H1 (cell line): ENCODE data around the gene PLEKHM3. TPM values are rescaled to one million over a fixed set of nuclear protein-coding genes. Genes with fewer than 3 reads are reported as not detected.

Experiments
- CTCF ChIA-PET: fragments of 300-600 bp; sonication (Branson Sonifier 250); formaldehyde crosslinking; loops from one replicate; lab custom pipeline; 2021; ENCODE audit not compliant: partially characterized antibody; lab: Charles Lee
- POLR2A ChIA-PET: fragments of 300-600 bp; sonication (Branson Sonifier 250); formaldehyde crosslinking; loops from one replicate; lab custom pipeline; 2021; ENCODE audit warnings: inconsistent platforms; ENCODE audit not compliant: partially characterized antibody; lab: Charles Lee
- DNase-seq, 2 experiments: peaks; one replicate each; pipeline versions ENCODE4 v3.0.0 to v3.0.0-alpha.2; 2010 to 2022; ENCODE audit warnings: low spot score in 2 of 2, low read depth in 1 of 2, mixed read lengths in 1 of 2
- FAIRE-seq: peaks from 2 replicates; lab custom pipeline; 2011; peaks lifted over from hg19 to GRCh38; lab: Jason Lieb, UNC
- H2AFZ ChIP-seq: 2 replicates; pipeline ENCODE4 v1.8.1; 2012; ENCODE audit warnings: low read length, inconsistent platforms
- H2AK5ac ChIP-seq: 2 replicates; pipeline ENCODE4 v1.6.1; 2013; ENCODE audit warnings: low read depth, low read length
- H2BK120ac ChIP-seq: replicated peaks from 2 replicates; pipeline ENCODE3; 2013; ENCODE audit warnings: low read depth, low read length, inconsistent platforms
- H2BK12ac ChIP-seq: 2 replicates; pipeline ENCODE4 v1.6.1; 2013; ENCODE audit warnings: low read depth, low read length
- H2BK15ac ChIP-seq: 2 replicates; pipeline ENCODE4 v1.6.1; 2013; ENCODE audit warnings: low read length
- H2BK20ac ChIP-seq: 2 replicates; pipeline ENCODE4 v1.6.1; 2013; ENCODE audit warnings: low read length
- H2BK5ac ChIP-seq: 2 replicates; pipeline ENCODE4 v1.6.1; 2013; ENCODE audit warnings: low read depth, low read length
- H3K14ac ChIP-seq: 2 replicates; pipeline ENCODE4 v1.6.1; 2013; ENCODE audit warnings: inconsistent platforms; ENCODE audit not compliant: insufficient read length
- H3K18ac ChIP-seq: 2 replicates; pipeline ENCODE4 v1.6.1; 2013; ENCODE audit warnings: low read length; ENCODE audit errors: extremely low read depth
- H3K23ac ChIP-seq: 2 replicates; pipeline ENCODE4 v1.6.1; 2013; ENCODE audit warnings: inconsistent platforms; ENCODE audit not compliant: insufficient read length
- H3K23me2 ChIP-seq: 2 replicates; pipeline ENCODE4 v1.6.1; 2013; ENCODE audit warnings: low read depth, low read length
- H3K27ac ChIP-seq: 2 replicates; pipeline ENCODE4 v1.6.1; 2011; ENCODE audit warnings: low read depth, low read length, inconsistent platforms
- H3K27me3 ChIP-seq, 4 experiments: replicated peaks in 1 of 4; 1 replicate in 1 of 4; 2 replicates in 3 of 4; pipeline versions ENCODE4 v1.6.1 to v1.8.1; 2011 to 2013; ENCODE audit warnings: low read length in 3 of 4, mild to moderate bottlenecking in 3 of 4, inconsistent platforms in 2 of 4, mixed read lengths in 2 of 4, moderate library complexity in 1 of 4; ENCODE audit not compliant: control insufficient read depth in 3 of 4, insufficient read depth in 3 of 4; ENCODE audit errors: extremely low read depth in 1 of 4
- H3K36me3 ChIP-seq, 4 experiments: 2 replicates each; pipeline versions ENCODE4 v1.6.1 to v1.8.1; 2011 to 2013; ENCODE audit warnings: mild to moderate bottlenecking in 4 of 4, low read length in 3 of 4, moderate library complexity in 2 of 4, control low read depth in 1 of 4, inconsistent platforms in 1 of 4; ENCODE audit not compliant: insufficient read depth in 4 of 4, control insufficient read depth in 2 of 4
- H3K4ac ChIP-seq: replicated peaks from 2 replicates; pipeline ENCODE3; 2013; ENCODE audit warnings: low read length, low read depth, mixed read lengths, inconsistent platforms; ENCODE audit not compliant: insufficient read length
- H3K4me1 ChIP-seq, 4 experiments: replicated peaks in 1 of 4; 1 replicate in 1 of 4; 2 replicates in 3 of 4; pipeline versions ENCODE4 v1.6.1 to v1.8.1; 2011 to 2013; ENCODE audit warnings: low read length in 3 of 4, inconsistent platforms in 2 of 4, mixed read lengths in 1 of 4; ENCODE audit not compliant: insufficient read depth in 4 of 4, control insufficient read depth in 3 of 4
- H3K4me2 ChIP-seq, 2 experiments: 2 replicates each; pipeline versions ENCODE4 v1.6.1 to v1.8.1; 2011 to 2013; ENCODE audit warnings: low read depth in 2 of 2, low read length in 2 of 2, control low read depth in 1 of 2, inconsistent platforms in 1 of 2, mild to moderate bottlenecking in 1 of 2; ENCODE audit not compliant: insufficient read depth in 1 of 2
- H3K4me3 ChIP-seq, 4 experiments: fragments of 200-600, 300-600 bp in 1 of 4; sonication (generic), shearing (Covaris generic), sonication (Bioruptor Twin) in 1 of 4; 2 replicates each; pipeline versions ENCODE4 v1.5.1 to v1.8.1; 2011 to 2016; ENCODE audit warnings: low read length in 4 of 4, low read depth in 3 of 4, control low read depth in 2 of 4, inconsistent platforms in 2 of 4, mild to moderate bottlenecking in 2 of 4, mixed read lengths in 1 of 4, moderate library complexity in 1 of 4; ENCODE audit not compliant: insufficient read depth in 2 of 4; ENCODE audit errors: extremely low read depth in 1 of 4
- H3K56ac ChIP-seq: replicated peaks from 2 replicates; pipeline ENCODE3; 2013; ENCODE audit warnings: low read depth, mild to moderate bottlenecking, mixed read lengths, low read length, inconsistent platforms; ENCODE audit not compliant: insufficient read length
- H3K79me1 ChIP-seq: 2 replicates; pipeline ENCODE4 v1.6.1; 2013; ENCODE audit warnings: low read depth, low read length, control low read depth
- H3K79me2 ChIP-seq, 2 experiments: 2 replicates each; pipeline versions ENCODE4 v1.6.1 to v1.8.1; 2012 to 2013; ENCODE audit warnings: low read length in 2 of 2, mild to moderate bottlenecking in 2 of 2, inconsistent platforms in 1 of 2; ENCODE audit not compliant: insufficient read depth in 2 of 2, control insufficient read depth in 1 of 2
- H3K9ac ChIP-seq, 4 experiments: replicated peaks in 1 of 4; 1 replicate in 1 of 4; 2 replicates in 3 of 4; pipeline versions ENCODE4 v1.6.1 to v1.8.1; 2011 to 2013; ENCODE audit warnings: low read depth in 3 of 4, low read length in 3 of 4, control low read depth in 2 of 4, mild to moderate bottlenecking in 2 of 4, moderate library complexity in 2 of 4, inconsistent platforms in 1 of 4; ENCODE audit errors: extremely low read depth in 1 of 4
- H3K9me3 ChIP-seq, 2 experiments: 2 replicates each; pipeline versions ENCODE4 v1.6.1 to v1.8.1; 2012 to 2013; ENCODE audit warnings: mild to moderate bottlenecking in 2 of 2, moderate library complexity in 2 of 2, control low read depth in 1 of 2, inconsistent platforms in 1 of 2, low read depth in 1 of 2, low read length in 1 of 2, mixed read lengths in 1 of 2; ENCODE audit not compliant: insufficient read depth in 2 of 2
- H4K20me1 ChIP-seq, 2 experiments: replicated peaks in 1 of 2; 2 replicates each; pipeline versions ENCODE3 to v1.8.1; 2011 to 2013; ENCODE audit warnings: inconsistent platforms in 2 of 2, low read length in 2 of 2, mild to moderate bottlenecking in 1 of 2; ENCODE audit not compliant: insufficient read depth in 2 of 2, control insufficient read depth in 1 of 2
- H4K5ac ChIP-seq: 2 replicates; pipeline ENCODE4 v1.6.1; 2013; ENCODE audit warnings: low read length, low read depth, mixed read lengths, inconsistent platforms; ENCODE audit not compliant: insufficient read length
- H4K8ac ChIP-seq: 2 replicates; pipeline ENCODE4 v1.8.0; 2013; ENCODE audit warnings: mild to moderate bottlenecking, moderate library complexity, low read length, inconsistent platforms; ENCODE audit not compliant: insufficient read depth; ENCODE audit errors: extremely low read depth
- H4K91ac ChIP-seq: replicated peaks from 2 replicates; pipeline ENCODE3; 2013; ENCODE audit warnings: low read length, mixed read lengths, inconsistent platforms; ENCODE audit not compliant: insufficient read length
- ATF3 ChIP-seq: IDR thresholded peaks from 2 replicates; pipeline ENCODE4 v1.6.1; 2011; ENCODE audit warnings: low read depth, mild to moderate bottlenecking, low read length; ENCODE audit not compliant: insufficient read depth
- BACH1 ChIP-seq: IDR thresholded peaks from 2 replicates; pipeline ENCODE4 v1.6.1; 2012; ENCODE audit warnings: low read length, improper control_type of control experiment
- CEBPB ChIP-seq: IDR thresholded peaks from 2 replicates; pipeline ENCODE4 v1.6.1; 2012; ENCODE audit warnings: low read depth, low read length
- EZH2 ChIP-seq: fragments of 200-600 bp; sonication (generic); IDR thresholded peaks from 2 replicates; pipeline ENCODE4 v1.7.1; 2012; ENCODE audit warnings: low read depth, mild to moderate bottlenecking, moderate library complexity, low read length, inconsistent platforms; ENCODE audit not compliant: severe bottlenecking
- KDM1A ChIP-seq: fragments of 200-600, 300-600 bp; sonication (generic); IDR thresholded peaks from 2 replicates; pipeline ENCODE4 v1.7.1; 2016; ENCODE audit warnings: mild to moderate bottlenecking, low read length, borderline replicate concordance
- NANOG ChIP-seq: IDR thresholded peaks from 2 replicates; pipeline ENCODE4 v1.6.1; 2011; ENCODE audit warnings: low read length, low read depth, mild to moderate bottlenecking, inconsistent platforms; ENCODE audit not compliant: insufficient read depth, poor library complexity, severe bottlenecking
- POLR2AphosphoS5 ChIP-seq: IDR thresholded peaks from 2 replicates; pipeline ENCODE4 v1.6.1; 2011; ENCODE audit warnings: low read depth, low read length
- RXRA ChIP-seq: IDR thresholded peaks from 2 replicates; pipeline ENCODE4 v1.6.1; 2011; ENCODE audit warnings: low read depth, mild to moderate bottlenecking, low read length, moderate library complexity; ENCODE audit not compliant: insufficient read depth
- SRF ChIP-seq: IDR thresholded peaks from 2 replicates; pipeline ENCODE4 v1.6.1; 2011; ENCODE audit warnings: mild to moderate bottlenecking, low read depth, low read length, moderate library complexity
- TAF1 ChIP-seq: IDR thresholded peaks from 2 replicates; pipeline ENCODE4 v1.6.1; 2011; ENCODE audit warnings: mild to moderate bottlenecking, low read depth, low read length
- TBP ChIP-seq: IDR thresholded peaks from 2 replicates; pipeline ENCODE4 v1.6.1; 2011; ENCODE audit warnings: low read depth, low read length, improper control_type of control experiment
- WGBS, 2 experiments: shearing (Covaris generic) in 1 of 2; methylation state at CpG; one replicate each; pipeline versions ENCODE4 v1.1.6 to v1.1.7; 2013 to 2015; ENCODE audit warnings: low lambda C conversion rate in 2 of 2, mixed read lengths in 2 of 2, inconsistent platforms in 1 of 2, low coverage in 1 of 2, missing lambda C conversion rate in 1 of 2; ENCODE audit not compliant: insufficient replicate concordance in 2 of 2, insufficient coverage in 1 of 2, insufficient read length in 1 of 2; ENCODE audit errors: extremely low coverage in 1 of 2, missing lambda C conversion rate in 1 of 2; 5-methylcytosine and 5-hydroxymethylcytosine counted together
- polyA plus RNA-seq, 7 experiments: library from polyadenylated mRNA; depleted of rRNA in 3 of 7; stranded (reverse) in 5 of 7; unstranded in 2 of 7; fragments of >200 nt in 5 of 7; fragments of 200-250 nt in 2 of 7; gene quantifications; 1 replicate in 5 of 7; 2 replicates in 1 of 7; 4 replicates in 1 of 7; pipeline versions ENCODE4 v1.2.1 to v1.2.3, GENCODE V29; 2011 to 2013; ENCODE audit warnings: missing spikeins in 2 of 7, mixed read lengths in 2 of 7
- total RNA-seq: library from RNA; stranded (reverse); fragmentation: NEBNext Ultra II Directional; extraction: Animal tissue kit (Norgen Biotek cat#: 25700); gene quantifications from 2 replicates; pipeline ENCODE4 v1.2.1, GENCODE V29; 2021

PLEKHM3 gene
- total and polyA plus RNA-seq, 2 of the 8 experiments (the other 6 are each of a cell fraction or from before 2014, with no cell fraction given): 2.3 to 5.8 TPM

DNA sequence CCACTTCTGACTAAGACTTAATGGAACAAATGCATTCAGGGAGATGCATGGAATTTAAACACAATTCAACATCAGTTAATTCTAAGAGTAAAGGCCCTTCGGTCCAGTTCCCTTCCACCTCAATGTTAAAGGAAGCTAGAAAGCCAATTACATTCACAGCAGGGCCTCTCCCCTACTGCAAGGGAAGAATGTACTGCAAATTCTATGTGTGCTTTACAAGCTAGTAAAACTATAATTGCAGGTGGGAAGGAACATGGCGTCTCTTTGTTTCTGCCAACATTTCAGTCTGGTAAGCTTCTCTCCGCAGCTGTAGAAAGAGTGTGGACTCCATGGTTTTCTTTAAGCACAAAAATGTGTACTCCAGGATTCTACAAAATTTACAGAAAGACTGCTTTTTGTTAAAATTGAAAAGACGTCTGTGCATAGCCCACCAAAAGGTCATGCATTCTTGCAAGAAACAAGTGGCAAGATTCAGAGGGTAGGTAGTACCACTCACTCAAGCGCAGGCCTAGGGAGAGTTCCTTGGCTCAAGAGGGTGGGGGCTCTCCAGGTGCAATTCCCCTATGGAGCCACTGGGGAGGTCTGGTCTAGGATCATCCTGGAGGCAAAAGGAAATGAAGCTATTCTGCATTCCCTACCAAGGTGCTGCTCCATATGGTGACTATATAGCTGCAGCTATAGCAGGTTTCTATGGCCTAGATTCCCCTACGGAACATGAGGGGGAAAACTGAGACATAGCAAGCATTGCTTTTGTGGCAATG lies 128.6 kb downstream of the PLEKHM3 start:
- Histone ChIP-seq H2AFZ (no peak overlapping the region), H3K4ac (no peak overlapping the region), H3K27ac (0 out of 2 replicates have a peak overlapping the region, but pooled peaks have one; percentile 57), H4K91ac (peak overlapping the region; percentile 62), H3K27me3 (no peaks in the 10 kb centered on the region), H3K36me3 (no peaks in the 10 kb centered on the region), H4K20me1 (no peaks in the 10 kb centered on the region), H4K5ac (peak overlapping the region; percentile 31), H3K9ac (no peak overlapping the region), H2BK12ac (peak overlapping the region; percentile 84; the same call in 1 of the 2 replicates), H3K9me3 (no peaks in the 10 kb centered on the region), H3K4me1 (peaks cover 12 to 37% (median 30%) of the 10 kb centered on the region in 4 experiments), H2BK120ac (no peak overlapping the region), H2BK20ac (peak overlapping the region; percentile 96; the same call in 1 of the 2 replicates), H3K56ac (no peak overlapping the region), H3K23me2 (no peaks in the 10 kb centered on the region), H2BK5ac (peak overlapping the region; percentile 63; the same call in 1 of the 2 replicates), H3K79me1 (no peaks in the 10 kb centered on the region), H3K14ac (no peak overlapping the region), H3K23ac (no peak overlapping the region), H3K18ac (peak overlapping the region; percentile 76; the same call in 1 of the 2 replicates), H4K8ac (no peak overlapping the region), H3K4me3 (peak overlapping the region in 1 of 4 experiments; percentile 24; a peak in 1 of 8 replicates), H3K79me2 (no peaks in the 10 kb centered on the region), H2AK5ac (peak overlapping the region; percentile 55; the same call in 1 of the 2 replicates), H3K4me2 (peak overlapping the region; percentile 35 to 40), H2BK15ac (peak overlapping the region; percentile 48; the same call in 1 of the 2 replicates)
- ChIA-PET POLR2A (interaction anchor here (0.6 to 3.0 kb wide), 12 partner anchors 9 to 271 kb away, joined by 3 to 11 read pairs (median 3); partner anchors contain the start of genes CCNYL1 and FZD5), CTCF (interaction anchor here (0.6 to 6.7 kb wide), 49 partner anchors 9 to 204 kb away, joined by 3 to 43 read pairs (median 5); partner anchors contain the start of gene PLEKHM3)
- WGBS, 2 experiments: 51% methylated on average over 6 of the region's 6 CpGs; no CpG with 5 or more reads in 1 of the 2 experiments
- DNase-seq (peak in 1 of 2 experiments; percentile 36), FAIRE-seq (peak; percentile 87)
- TF ChIP-seq CEBPB (no peak), TBP (no peak), SRF (no peak), POLR2AphosphoS5 (no peak), EZH2 (no peak), BACH1 (no peak), KDM1A (no peak), NANOG (peak; percentile 75), ATF3 (no peak), RXRA (no peak), TAF1 (no peak)
